Erythroblast (primary cell): ENCODE results near the gene CNTNAP5.

ENCODE experiments used
- GATA1 ChIP-seq: IDR thresholded peaks from 2 replicates; pipeline ENCODE4 v1.6.1; 2011; ENCODE audit warnings: low read depth, mild to moderate bottlenecking, control low read depth, low read length, moderate library complexity
- POLR2A ChIP-seq: IDR thresholded peaks from 2 replicates; pipeline ENCODE4 v1.6.1; 2011; ENCODE audit warnings: mild to moderate bottlenecking, low read length

DNA sequence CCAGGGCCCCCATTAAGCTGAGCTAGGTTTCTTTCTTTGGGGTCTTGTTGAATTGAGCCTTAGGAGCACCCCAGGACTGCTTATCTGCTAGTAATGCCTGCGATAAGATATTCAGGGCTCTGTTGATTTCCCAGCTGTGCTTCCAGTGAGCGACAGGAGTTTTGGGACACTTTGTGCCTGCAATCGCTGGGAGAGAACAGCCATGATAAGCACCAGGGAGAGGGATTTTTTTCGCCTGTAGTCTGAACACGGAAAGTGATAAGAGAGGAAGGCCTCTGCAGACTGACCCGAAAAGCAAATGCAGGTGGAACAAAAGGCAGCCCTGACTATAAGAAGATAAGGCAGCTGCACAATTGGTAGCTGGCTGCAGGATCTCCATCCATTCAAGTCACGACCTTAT, 244.3 kb downstream of the CNTNAP5 start:
- TF ChIP-seq POLR2A (no peak), GATA1 (no peak)
